GM19328 (cell line): ENCODE data around the gene VSIR.

ENCODE experiments used
- ATAC-seq: cut with Tn5 transposase; IDR thresholded peaks from one replicate; pipeline ENCODE4 v1.9.1; 2021; ENCODE audit warnings: mild to moderate bottlenecking, moderate library complexity; ENCODE audit not compliant: unreplicated experiment

Gene VSIR

DNA sequence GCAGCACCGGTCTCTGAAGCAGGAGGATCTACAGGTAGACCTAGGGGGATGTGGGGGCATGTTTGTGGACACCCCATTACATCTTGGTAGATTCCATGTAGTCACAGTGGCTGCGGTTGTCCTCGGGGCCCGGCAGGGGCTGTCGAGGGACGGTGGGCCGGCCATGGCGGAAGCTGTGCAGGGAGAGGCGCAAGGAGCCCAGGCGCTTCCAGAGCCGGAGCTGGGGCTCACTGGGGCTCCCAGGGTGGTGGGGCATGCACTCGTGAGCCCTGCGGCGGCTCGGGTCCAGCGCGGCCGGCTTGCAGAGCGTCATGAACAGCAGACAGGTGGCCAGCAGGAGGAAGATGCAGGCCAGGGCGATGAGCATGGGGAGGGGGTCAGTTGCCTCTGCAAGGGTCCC, 57.5 kb downstream of the VSIR start:
- ATAC-seq = no peak

DNA sequence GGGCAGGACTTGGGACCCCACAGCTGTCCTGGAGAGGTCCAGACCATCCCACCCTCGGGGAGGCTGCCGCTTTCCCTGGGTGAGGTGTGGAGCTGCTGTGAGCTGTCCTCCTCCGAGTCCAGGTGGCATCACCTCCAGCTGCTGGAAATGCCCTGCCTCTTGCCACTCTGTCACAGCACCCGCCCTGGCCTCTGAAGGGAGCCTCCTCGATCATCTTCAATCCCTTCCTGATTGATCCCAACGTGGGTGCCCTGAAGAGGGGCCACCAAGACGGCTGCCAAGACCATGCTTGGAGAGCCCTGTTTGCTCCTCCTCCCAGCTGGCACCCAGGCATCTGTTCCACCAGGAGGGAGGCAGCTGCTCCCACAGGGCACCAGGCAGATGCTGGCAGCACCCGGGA, 58.3 kb downstream of the VSIR start:
- ATAC-seq = no peak

DNA sequence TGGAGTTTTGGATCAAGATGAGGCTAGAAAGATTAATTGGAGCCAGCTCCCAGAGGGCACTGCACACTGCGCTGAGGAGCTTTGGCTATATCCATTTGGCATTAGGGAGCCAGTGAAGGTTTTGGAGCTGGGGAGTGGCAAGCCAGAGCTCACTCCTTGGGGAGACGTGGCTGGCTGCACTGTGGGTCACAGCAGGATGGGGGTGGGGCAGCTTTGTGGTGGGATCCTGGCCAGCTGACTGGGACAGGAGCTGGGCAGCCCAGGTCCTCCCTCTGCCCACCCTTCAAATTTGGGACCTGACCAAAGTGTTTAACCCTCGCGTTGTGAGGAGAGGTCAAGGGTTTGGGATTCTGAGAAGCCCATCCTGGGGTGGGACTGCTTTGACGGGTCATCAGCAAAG, 58.7 kb downstream of the VSIR start:
- ATAC-seq = no peak

DNA sequence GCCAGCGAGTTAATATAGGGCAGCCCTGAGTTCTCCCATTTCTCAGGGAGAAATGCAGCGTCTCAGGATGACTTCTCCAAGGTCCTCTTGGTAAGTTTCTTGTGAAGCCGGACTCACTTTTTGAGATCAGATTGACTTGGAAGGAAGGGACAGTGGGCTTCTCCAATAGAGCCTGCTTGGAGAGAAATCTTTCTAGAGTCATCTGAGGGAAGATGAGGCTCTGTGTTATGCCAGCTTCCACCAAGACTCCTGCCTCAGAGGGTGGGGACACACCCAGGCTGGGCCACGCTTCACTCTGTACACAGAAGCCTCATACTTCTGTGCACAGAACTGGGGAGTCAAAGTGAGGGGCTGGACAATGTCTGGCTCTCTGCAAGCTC, 59.3 kb downstream of the VSIR start:
- ATAC-seq = no peak

DNA sequence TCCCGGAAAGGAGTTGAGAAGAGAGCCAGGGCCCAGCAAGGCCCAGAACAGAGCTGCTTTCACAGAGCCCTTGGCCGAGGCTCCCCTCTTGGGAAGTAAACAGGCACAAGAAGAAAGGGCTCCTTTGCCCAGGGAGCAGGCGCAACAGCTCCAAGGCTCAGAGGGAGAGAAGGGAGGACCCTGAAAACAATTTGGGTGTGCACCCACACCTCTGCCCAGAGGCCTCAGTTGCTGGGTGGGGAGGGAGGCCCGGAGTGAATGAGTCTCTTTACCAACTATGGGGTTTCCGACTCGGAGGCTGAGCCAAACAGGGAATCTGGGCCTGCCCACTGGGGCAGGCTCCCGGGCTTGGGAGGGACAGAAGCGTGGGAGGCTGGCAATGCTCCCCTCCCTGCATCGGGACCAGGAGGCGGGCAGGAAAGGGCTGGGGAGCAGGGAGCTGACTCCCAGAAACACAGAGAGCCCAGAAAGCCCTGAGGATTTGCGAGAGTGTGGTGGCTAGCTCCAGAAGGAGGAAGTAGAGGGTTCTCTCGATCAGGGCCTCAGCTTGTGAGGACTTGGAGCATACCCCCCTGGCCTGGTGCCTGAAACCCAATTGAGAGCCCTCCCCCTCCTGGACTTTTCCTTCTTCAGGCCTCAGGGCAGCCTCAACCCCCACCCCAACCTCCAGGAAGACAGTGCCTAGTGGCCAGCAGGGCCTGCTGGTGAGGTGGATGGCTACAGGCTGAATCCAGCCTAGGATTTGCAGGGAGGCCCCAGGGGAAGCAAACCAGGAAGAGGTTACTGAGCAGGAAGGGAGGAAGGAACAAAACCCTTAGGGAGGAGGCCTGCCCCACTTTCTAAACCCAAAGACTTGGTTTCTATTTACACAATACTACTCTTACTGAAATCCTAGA, 59.9 kb downstream of the VSIR start:
- ATAC-seq = no peak

DNA sequence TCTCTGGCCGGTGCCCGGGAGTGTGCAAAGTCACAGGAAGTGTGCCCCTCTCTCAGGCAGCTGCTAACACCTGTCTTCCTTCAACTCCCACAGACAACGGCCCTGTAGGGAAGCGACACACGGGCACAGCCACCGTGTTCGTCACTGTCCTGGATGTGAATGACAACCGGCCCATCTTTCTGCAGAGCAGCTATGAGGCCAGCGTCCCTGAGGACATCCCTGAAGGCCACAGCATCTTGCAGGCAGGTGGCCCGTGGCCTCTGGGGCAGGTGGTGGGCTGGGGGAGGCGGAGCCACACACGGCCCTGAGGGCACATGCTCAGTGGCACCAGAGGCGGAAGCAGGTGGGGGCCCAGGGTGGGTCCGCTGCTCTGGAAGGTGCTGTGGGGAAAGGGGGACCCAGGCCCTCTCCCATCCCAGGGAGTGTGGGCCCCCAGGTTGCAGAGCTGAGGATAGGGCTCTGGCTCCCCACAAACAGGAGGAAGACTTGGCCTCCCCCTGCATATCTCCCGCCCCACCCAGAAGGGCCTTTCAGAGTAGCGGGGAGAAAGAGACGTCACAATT, 60.7 kb downstream of the VSIR start:
- ATAC-seq = no peak

DNA sequence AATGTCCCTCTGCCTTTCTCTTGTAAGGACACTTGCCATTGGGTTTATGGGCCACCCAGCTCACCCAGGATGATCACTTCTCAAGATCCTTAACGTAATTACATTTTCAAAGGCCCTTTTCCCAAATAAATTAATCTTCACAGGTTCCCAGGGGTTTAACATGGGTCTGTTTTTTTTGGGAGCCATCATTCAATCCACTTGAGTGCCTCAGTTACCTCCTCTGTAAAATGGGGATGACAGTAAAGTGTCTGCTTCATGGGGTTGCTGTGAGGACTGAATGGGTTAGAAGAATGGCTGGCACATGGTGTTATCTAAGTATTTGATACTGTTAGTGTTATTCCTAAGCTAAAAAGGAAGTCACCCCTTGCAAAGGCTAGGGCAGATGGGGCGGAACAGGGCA, 61.1 kb downstream of the VSIR start:
- no peak for ATAC-seq

DNA sequence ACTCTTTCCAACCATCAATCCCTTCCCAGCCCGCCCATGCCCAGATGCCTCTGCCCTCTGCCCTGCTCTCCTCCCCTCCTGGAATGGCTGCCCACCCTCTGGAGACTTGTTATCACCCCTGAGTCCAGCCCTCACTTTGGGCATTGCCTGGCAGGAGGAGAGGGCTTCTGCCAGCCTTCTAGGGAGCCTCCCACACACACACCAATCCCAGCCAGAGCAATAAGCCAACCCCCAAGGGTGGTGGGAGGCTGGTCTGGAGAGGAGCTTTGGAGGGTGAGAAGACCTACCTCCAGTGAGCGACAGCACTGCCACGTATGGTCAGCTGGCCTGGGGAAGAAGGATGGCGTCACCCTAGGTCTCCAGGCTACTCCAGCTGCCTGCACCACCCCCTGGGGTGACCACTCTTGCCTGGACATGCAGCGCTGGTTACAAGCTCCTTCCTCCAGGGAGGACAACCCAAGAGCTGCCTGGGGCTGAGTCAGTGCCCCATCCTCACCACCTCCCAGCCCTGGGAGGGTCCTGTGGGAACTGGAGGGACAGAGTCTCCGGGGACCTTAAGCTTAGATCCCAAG, 62.2 kb downstream of the VSIR start:
- no peak for ATAC-seq

DNA sequence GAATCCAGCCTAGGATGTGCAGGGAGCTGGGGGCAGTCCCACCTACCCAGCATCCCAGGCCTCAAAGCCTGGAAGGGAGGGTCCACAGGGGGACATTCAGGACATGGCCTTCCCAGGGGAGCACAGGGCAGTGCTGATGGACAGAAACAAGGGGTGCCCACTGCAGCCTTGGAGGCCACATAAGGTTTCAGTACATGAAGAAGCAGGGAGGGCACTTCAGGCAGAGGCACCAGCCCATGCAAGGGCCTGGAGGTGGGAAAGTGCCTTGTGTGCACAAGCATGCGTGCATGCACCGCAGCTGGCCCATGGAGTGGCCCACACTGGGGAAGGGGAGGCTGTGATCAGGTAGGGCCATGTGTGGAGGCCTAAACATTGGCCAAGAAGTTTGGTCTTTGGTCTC, 62.8 kb downstream of the VSIR start:
- ATAC-seq = no peak

DNA sequence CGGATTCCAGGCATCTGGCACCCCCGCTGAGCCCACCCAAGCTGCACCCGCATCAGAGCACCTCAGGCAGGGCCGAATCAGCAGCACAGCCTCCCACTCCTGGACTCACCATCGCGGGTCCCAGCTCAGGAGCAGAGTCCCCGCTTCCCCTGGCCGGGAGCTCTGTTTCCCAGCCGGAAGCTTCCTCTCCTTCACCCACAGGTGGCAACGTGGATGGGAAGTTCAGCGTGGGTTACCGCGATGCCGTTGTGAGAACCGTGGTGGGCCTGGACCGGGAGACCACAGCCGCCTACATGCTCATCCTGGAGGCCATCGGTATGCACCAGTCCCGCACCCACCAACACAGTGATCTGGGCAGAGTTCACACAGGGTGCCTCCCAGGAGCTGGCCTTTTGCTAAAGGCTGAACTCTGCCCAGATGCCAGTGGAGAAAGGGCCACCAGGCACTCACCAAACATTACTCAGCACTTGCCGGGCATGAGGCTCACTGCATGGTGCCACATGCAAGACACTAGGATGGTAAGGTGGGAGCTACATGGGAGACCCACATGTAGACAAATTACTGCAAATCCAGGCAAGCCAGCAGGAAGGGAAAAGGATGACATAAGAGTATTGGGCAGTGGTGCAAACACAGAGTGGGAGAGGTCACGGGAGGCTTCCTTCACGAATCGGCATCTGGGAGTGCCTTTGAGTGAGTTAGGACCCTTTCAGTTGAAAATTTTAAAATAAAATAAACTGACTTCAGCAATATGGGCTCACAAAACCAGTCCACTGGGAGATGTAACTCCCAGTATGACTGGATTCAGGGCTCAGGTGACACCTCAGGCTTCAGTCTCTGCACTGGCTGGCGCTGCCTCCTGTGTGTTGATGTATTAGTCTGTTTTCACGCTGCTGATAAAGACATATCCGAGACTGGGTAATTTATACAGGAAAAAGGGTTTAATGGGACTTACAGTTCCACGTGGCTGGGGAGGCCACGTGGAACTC, 64.1 kb downstream of the VSIR start:
- ATAC-seq = no peak

DNA sequence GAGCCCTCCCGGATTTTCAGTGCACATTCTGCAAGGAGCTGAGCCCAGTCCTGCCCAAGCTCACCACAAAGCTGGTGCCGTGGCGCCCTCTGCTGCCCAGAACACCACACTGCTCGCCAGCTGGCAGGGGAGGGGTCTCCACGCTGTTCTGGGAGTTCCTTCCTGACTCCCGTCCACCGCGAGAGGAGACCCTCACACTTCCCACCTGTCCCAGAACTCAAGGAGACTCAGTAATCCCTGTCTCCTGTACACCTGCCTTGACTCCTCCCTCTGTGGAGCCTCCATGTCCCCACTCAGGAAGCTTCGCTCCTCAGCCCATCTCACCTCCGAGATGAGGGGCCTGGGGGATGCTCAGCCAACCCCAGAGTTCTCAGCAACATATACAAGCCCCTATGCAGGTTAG, 65.0 kb downstream of the VSIR start:
- ATAC-seq = no peak

DNA sequence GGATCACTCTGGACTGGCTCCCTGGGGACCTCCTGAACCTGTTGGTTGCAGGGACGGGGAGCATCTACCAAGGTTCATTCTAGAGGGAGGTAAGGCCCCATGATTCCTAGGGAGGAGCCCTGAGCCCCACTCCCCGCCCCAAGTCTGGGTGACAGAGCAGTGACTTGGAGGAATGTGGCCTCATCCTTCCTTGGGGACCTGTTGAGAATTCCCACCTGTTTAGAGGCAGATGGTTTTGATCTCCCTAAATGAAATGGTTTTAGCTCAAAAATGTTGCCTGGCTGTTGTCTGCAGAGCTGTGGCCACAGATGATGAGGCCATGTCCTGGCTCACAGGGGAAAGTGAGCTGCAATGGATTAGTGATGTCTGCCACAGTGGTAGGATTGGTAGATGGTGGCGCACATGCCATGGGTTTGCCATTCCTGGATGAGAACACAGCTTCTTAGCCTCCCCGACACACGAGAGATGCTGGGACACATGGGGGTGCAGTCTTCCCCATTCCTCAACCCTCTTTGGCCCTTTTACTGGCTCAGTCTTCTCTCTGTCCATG, 66.0 kb downstream of the VSIR start:
- no peak for ATAC-seq

DNA sequence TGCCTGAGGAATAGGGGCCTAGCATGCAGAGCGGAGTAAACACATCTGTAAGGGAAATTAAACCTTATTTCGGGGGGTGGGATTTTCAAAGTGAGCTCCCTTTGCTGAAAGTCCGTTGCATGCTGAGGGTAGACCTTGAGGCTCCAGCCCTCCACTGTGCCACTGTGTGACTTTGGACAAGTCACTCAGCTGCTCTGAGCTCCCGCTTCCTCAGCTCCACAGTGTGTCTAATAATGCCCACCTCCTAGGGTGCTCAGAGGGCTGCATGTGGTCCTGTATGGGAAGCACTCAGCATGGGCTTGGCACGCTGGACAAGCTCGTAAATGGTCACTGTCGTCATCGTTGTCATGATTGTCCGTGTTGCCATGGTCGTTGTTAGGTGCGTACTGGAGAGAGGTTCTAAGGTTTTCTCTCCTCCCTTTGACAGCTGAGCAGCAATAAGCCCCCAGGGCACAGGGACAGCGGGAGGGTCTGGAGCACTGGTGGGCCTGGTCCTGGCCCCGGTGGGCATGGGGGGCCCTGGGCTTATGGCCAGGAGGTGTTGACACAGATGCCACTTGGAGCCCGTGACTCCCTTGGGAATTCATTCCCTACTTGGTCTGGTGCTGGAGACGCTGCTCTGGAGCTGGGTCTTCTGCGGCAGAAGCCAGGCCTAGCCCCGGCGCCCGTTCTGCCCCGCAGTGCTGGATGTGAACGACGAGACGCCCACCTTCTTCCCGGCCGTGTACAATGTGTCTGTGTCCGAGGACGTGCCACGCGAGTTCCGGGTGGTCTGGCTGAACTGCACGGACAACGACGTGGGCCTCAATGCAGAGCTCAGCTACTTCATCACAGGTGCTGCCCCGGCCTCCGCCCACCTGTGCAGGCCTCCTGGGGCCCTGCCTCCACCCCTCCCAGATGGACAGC, 66.9 kb downstream of the VSIR start:
- no peak for ATAC-seq

DNA sequence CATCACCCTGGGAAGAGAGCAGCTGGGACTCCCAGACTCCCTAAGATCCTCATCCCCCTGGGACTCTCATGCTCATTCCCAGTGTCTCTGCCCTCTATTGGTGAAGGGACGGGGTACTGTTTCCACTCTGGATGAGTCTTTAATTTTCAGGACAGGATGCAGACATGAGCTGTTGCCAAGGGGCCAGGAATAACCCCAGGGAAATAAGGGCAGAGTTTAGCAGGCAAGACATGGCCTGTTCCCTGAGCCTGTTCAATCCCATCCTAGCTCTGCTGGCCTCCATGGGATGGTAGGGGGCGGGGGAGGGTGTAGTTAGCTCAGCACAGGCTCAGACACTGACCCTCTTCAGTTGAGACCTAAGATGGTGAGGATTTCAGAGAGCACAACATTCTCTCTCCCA, 67.7 kb downstream of the VSIR start:
- no peak for ATAC-seq

DNA sequence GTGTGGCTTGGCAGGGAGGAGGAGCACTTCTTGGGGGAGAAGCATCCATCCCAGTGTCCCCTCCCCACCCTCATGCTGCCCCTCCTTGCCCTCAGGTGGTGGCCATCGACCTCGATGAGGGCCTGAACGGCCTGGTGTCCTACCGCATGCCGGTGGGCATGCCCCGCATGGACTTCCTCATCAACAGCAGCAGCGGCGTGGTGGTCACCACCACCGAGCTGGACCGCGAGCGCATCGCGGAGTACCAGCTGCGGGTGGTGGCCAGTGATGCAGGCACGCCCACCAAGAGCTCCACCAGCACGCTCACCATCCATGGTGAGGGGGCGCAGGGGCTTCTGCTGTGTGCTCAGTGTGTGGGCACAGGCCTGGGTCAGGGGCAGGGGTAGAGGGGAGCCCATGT, 68.5 kb downstream of the VSIR start:
- ATAC-seq = no peak

DNA sequence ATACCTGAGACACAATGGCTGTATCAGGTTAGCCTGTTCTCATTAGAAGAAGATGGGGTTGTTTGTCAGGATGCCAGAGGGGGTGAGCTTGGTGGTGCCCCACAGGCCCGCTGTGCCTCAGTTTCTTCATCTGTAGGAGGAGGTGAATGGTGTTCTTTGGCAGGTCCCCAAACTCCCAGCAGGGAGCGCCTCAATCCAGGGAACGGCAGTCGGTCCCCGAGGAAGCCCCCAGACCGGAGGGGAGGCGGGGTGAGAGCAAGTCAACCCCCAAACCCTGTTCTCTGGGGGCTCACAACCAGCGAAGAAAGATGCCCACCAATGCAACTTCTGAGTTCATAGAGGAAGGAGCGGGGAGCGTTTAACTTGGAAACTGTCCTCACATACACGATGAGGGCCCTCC, 69.7 kb downstream of the VSIR start:
- no peak for ATAC-seq

DNA sequence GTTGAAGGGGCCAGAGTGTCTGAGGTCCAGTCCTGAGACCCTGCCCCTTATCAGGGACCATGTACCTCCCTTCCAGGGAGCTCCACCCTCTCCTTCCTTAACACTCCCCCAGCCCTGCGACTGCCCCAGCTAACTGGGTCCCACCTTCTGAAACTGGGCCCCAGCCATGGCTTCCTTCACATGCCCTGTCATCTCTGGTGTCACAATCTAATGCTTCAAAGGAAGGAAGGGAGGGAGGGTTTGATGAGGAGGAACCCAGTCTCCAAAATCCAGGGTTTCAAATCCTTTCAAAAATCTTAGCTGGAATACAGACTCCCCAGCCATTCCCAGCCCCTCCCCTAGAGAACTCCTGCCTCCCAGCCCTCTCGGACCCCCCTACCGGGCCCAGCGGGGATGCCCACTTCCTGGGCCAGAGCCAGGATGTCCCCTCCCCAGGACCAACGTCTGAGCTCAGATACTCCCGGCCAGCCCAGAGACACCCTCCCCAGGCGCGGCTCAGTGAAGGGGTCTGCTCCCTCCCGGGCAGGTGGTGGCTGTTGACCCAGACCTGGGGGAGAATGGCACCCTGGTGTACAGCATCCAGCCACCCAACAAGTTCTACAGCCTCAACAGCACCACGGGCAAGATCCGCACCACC, 71.7 kb downstream of the VSIR start:
- no peak for ATAC-seq

DNA sequence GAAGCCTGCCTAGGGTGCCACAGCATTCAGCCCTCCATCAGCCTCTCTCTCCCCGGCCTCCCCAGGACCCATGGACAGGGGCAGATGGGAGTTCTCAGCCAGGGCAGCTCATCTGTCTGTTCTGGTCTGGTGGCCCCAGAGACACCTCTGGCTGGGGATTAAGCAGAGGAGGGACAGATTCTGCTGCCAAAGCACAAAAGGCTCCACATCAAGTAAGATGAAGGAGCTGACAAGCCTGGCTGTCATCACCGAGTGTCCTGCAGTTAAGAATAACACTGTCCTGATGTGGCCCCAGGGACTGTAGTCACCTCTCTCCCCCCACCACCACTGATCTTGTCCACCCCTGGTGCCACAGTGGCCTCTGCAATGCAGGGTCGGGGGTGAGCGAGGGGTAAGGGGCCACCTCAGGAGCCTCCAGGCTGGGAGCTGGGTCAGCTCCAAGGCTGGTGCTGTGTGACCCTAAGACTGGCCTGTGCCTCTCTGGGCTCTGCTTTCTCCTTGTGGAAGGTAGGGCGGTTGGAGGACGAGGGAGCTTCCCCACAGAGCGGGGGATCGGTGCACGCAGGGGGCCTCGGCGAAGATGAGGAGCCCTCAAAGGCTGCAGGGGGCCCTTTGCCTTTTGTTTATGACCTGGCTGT, 72.5 kb downstream of the VSIR start:
- no peak for ATAC-seq

DNA sequence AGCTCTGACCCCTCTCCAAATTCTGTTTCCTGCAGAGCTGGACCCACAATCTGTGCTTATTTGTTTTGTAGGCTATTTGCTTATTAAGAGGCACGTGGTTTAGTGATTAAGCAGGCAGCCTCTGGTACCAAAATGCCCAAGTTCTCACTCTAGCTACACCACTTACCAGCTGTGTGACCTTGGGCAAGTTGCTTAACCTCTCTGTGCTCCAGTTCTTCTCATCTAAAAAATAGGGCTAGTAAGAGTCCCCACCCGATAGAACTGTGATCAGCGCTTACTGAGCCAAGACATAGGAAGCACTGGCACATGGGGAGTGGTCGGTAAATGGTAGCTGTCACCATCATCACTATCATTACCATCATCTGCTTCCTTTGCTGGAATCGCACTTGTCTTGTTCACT, 74.6 kb downstream of the VSIR start:
- ATAC-seq = no peak
